IPS DF 6.9 (cell line): ENCODE measurements around the gene ARMS2.

Experiments used
- DNase-seq: peaks from one replicate; pipeline ENCODE4 v3.0.0-alpha.2; 2013; ENCODE audit warnings: low read depth, low spot score
- H3K27ac ChIP-seq: one replicate; pipeline ENCODE4 v1.5.1; 2013; ENCODE audit warnings: low read length, control low read depth
- H3K27me3 ChIP-seq: 2 replicates; pipeline ENCODE4 v1.6.1; 2013; ENCODE audit warnings: mild to moderate bottlenecking, low read length; ENCODE audit not compliant: control insufficient read depth, insufficient read depth
- H3K36me3 ChIP-seq: 2 replicates; pipeline ENCODE4 v1.6.1; 2013; ENCODE audit warnings: low read length; ENCODE audit not compliant: control insufficient read depth, insufficient read depth
- H3K4me1 ChIP-seq: 2 replicates; pipeline ENCODE4 v1.6.1; 2013; ENCODE audit warnings: low read length; ENCODE audit not compliant: control insufficient read depth, insufficient read depth
- H3K4me3 ChIP-seq: 2 replicates; pipeline ENCODE4 v1.5.1; 2013; ENCODE audit warnings: mild to moderate bottlenecking, low read length
- H3K9me3 ChIP-seq: 2 replicates; pipeline ENCODE4 v1.6.1; 2013; ENCODE audit warnings: low read length, inconsistent platforms; ENCODE audit not compliant: control insufficient read depth, insufficient read depth
- WGBS: extraction: QIAGEN DNeasy Blood & Tissue Kit; methylation state at CpG from one replicate; pipeline ENCODE4 v1.1.7; 2013; ENCODE audit warnings: mixed read lengths, missing lambda C conversion rate; ENCODE audit not compliant: insufficient read length, insufficient coverage; 5-methylcytosine and 5-hydroxymethylcytosine counted together

ARMS2 gene

DNA sequence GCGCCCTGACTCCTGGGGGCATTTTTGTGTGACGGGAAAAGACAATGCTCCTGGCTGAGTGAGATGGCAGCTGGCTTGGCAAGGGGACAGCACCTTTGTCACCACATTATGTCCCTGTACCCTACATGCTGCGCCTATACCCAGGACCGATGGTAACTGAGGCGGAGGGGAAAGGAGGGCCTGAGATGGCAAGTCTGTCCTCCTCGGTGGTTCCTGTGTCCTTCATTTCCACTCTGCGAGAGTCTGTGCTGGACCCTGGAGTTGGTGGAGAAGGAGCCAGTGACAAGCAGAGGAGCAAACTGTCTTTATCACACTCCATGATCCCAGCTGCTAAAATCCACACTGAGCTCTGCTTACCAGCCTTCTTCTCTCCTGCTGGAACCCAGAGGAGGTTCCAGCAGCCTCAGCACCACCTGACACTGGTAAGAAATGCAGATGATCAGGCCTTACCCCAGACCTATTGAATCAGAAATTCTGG, at the start of gene ARMS2:
Gene ARMS2, plus strand, starts transcription at position 51 of the 478 bp plus-strand sequence. Its CDS starts 75 bp downstream, at position 126.
- Histone ChIP-seq H3K36me3 (no peaks in the 10 kb centered on the region), H3K27ac (no peak within 1 kb of the TSS), H3K9me3 (no peaks in the 10 kb centered on the region), H3K27me3 (no peaks in the 10 kb centered on the region), H3K4me1 (no peaks in the 10 kb centered on the region; the same call in 1 of the 2 replicates), H3K4me3 (no peak within 1 kb of the TSS)
- no CpG with 5 or more reads among the region's 7 CpGs for WGBS
- DNase-seq, result no peak

DNA sequence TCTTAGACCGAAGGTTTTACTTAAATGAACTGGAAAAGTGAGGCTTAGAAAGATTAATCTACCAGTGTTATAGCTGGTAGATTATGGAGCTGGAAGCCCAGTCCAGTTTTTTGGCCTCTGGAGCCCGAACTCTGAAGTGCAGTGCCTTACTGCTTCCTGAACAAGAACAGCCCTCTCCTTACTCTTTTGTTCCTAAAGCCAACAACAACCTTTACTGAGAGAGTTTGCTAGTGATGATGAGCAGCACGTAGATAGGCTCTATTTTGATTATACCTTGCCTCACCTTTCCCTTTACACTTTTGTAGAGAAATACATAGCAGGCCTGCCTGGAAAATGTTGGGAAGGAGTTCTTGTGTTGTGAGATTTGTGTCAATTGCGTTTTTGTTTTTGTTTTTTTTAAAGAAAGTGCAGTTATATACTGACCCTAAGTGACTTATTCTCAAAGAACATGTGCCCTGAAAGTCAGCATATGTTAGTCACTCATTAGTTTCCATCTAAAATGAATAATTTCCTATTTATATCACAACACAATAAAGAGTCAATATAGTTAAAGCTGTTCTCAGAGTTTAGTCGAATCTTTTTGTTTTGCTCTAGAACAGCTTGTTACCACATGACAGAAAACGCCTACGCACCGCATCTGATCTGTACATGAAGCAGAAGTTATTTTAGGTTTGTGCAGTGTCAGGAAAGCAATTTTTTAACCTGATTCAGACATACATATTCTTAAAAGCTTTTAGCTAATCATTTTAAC, 46.9 kb upstream of the ARMS2 start:
- no peaks in the 10 kb centered on the region for H3K36me3 ChIP-seq
- H3K27ac ChIP-seq, result no peak overlapping the region
- no peak for DNase-seq
- no peak overlapping the region for H3K4me3 ChIP-seq
- no CpG with 5 or more reads among the region's 8 CpGs for WGBS
- no peaks in the 10 kb centered on the region for H3K9me3 ChIP-seq
- H3K4me1 ChIP-seq, result no peaks in the 10 kb centered on the region
- H3K27me3 ChIP-seq, result no peaks in the 10 kb centered on the region

DNA sequence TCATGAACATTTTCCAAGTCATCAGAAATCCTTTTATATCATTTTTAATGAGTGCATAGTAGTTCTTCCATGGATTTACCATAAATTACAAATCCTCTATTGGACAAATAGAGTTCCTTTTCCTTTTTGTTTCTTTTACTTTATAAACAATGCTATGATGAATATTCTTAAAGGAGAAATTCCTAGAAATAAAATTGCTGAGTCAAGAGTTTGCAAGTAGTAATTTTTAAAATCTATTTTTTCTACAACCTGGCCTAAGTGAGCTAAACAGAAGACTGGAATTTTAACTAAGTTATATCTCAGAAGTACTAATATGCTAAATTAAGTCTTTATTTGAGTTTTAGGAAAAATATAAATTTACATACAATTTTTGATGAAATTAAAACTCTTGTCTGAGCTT, 41.1 kb upstream of the ARMS2 start:
- no peaks in the 10 kb centered on the region for H3K36me3 ChIP-seq
- H3K9me3 ChIP-seq, result no peaks in the 10 kb centered on the region

GRCh38 chr10:122417667-122418066, 36.8 kb upstream of the ARMS2 start:
- no peak for DNase-seq
- Histone ChIP-seq H3K27ac (no peak overlapping the region), H3K4me3 (no peak overlapping the region), H3K9me3 (no peaks in the 10 kb centered on the region), H3K27me3 (no peaks in the 10 kb centered on the region), H3K36me3 (no peaks in the 10 kb centered on the region), H3K4me1 (no peaks in the 10 kb centered on the region)
- no CpG with 5 or more reads among the region's 2 CpGs for WGBS

More for the DNA sequence above, 41.1 kb upstream of the ARMS2 start:
- H3K4me3 ChIP-seq, result no peak overlapping the region
- H3K27ac ChIP-seq, result no peak overlapping the region
- DNase-seq, result no peak
- H3K4me1 ChIP-seq, result no peaks in the 10 kb centered on the region
- no peaks in the 10 kb centered on the region for H3K27me3 ChIP-seq

- no peak overlapping the region for H3K27ac ChIP-seq
- WGBS, result no CpG with 5 or more reads among the region's 1 CpG
- no peaks in the 10 kb centered on the region for H3K4me1 ChIP-seq
- no peak for DNase-seq
- H3K36me3 ChIP-seq, result no peaks in the 10 kb centered on the region
- H3K27me3 ChIP-seq, result no peaks in the 10 kb centered on the region
- H3K9me3 ChIP-seq, result no peaks in the 10 kb centered on the region
- no peak overlapping the region for H3K4me3 ChIP-seq
Observed at GRCh38 chr10:122419016-122419415, 35.4 kb upstream of the ARMS2 start.

GRCh38 chr10:122419876-122420623, 34.4 kb upstream of the ARMS2 start:
- Histone ChIP-seq H3K4me3 (no peak overlapping the region), H3K27me3 (no peaks in the 10 kb centered on the region), H3K36me3 (no peaks in the 10 kb centered on the region), H3K4me1 (no peaks in the 10 kb centered on the region), H3K27ac (no peak overlapping the region), H3K9me3 (no peaks in the 10 kb centered on the region)
- no CpG with 5 or more reads among the region's 3 CpGs for WGBS
- DNase-seq, result no peak

DNA sequence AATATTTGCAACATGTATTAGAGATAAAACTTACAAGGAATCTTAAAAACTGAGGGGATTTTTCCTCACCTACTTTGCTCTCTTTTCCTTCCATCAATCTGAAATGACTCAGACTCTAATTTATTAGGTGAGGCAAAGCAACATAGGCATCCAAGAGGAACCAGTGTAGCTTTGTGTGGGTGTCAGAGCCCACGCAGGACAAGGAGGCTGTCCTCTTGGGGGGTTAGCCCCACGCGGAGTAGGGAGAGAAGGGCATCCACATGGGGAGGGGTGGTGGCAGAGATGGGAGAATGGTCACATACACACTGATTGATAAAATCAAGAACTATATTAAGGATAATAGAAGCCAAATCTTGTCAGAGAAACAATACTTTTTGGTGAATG, 33.8 kb upstream of the ARMS2 start:
- Histone ChIP-seq H3K9me3 (no peaks in the 10 kb centered on the region), H3K4me1 (no peaks in the 10 kb centered on the region), H3K4me3 (no peak overlapping the region), H3K36me3 (no peaks in the 10 kb centered on the region), H3K27ac (no peak overlapping the region), H3K27me3 (no peaks in the 10 kb centered on the region)
- DNase-seq, result no peak
- no CpG with 5 or more reads among the region's 3 CpGs for WGBS

DNA sequence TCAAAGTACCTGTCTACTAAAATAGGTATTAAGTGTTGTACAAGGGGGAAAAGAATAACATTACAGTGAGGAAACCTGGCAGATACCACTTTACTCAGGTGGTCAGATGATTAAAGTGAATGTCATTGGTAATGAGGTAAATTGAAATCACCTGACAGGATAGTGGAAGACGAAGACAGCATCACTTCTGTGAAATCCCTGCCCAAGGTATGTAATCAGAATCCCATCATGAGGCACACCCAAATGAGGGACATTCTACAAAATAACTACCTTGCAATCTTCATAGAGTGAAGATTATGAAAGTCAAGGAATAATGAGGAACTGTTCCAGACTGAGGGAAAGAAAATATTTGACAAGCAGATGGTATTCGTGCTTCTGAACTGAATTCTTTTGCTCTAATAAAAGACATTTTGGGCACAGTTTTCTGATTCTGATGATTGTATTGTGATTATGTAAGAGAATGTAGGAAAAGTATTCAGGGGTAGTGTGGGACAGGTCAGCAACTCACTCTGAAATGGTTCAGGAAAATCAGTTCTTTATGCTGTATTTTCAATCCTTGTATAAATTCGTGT, 33.3 kb upstream of the ARMS2 start:
- Histone ChIP-seq H3K9me3 (no peaks in the 10 kb centered on the region), H3K4me3 (no peak overlapping the region), H3K27ac (no peak overlapping the region), H3K36me3 (no peaks in the 10 kb centered on the region), H3K27me3 (no peaks in the 10 kb centered on the region), H3K4me1 (no peaks in the 10 kb centered on the region)
- no CpG with 5 or more reads among the region's 3 CpGs for WGBS
- no peak for DNase-seq

DNA sequence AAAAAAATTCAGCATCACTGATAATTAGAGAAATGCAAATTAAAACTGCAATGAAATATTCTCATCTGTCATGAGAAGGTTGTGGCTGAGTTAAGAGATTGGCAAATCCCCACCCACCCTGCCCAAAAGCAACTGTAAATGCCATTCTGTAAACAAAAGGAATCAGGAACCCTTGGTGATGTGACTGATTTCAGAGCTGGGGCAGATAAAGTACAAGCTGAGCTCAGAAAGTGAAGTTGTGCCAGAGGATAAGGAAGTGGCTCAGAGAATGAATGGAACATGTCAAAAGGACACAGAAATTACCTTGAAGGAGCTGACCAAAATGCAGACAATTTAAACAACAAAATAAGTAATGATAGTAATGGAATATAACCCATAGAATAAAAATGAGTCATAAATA, 32.7 kb upstream of the ARMS2 start:
- no peaks in the 10 kb centered on the region for H3K36me3 ChIP-seq
- no peaks in the 10 kb centered on the region for H3K4me1 ChIP-seq
- no peaks in the 10 kb centered on the region for H3K9me3 ChIP-seq
- no peaks in the 10 kb centered on the region for H3K27me3 ChIP-seq
- H3K4me3 ChIP-seq, result no peak overlapping the region
- no peak for DNase-seq
- no peak overlapping the region for H3K27ac ChIP-seq

- no peaks in the 10 kb centered on the region for H3K4me1 ChIP-seq
- H3K9me3 ChIP-seq, result no peaks in the 10 kb centered on the region
- no CpG with 5 or more reads among the region's 5 CpGs for WGBS
- DNase-seq, result no peak
- H3K36me3 ChIP-seq, result no peaks in the 10 kb centered on the region
- H3K27ac ChIP-seq, result no peak overlapping the region
- no peak overlapping the region for H3K4me3 ChIP-seq
- no peaks in the 10 kb centered on the region for H3K27me3 ChIP-seq
Observed at GRCh38 chr10:122422266-122422989, 32.0 kb upstream of the ARMS2 start.
